ENCODE results near the gene SCT. TPM values are rescaled to one million over a fixed set of nuclear protein-coding genes. Genes with fewer than 3 reads are reported as not detected.

Gene SCT
- total and polyA plus RNA-seq, 8 donors = 1.6 to 3.0 (median 2.5) TPM; not detected in 2

GRCh38 chr11:616320-617198 lies 10.4 kb downstream of the SCT start:
- Histone ChIP-seq H3K4me3 (peak overlapping the region; percentile 58 to 92), H3K36me3 (peaks cover 0 to 37% of the 10 kb centered on the region in 2 donors), H3K9me3 (no peaks in the 10 kb centered on the region), H3K27me3 (no peaks in the 10 kb centered on the region), H3K27ac (peak overlapping the region; percentile 88 to 97), H3K4me1 (peaks cover 14 to 54% of the 10 kb centered on the region in 2 donors)
- peak in 2 of 4 donors; percentile 58 to 84 for DNase-seq
- ATAC-seq = no peak
- no peak for TF ChIP-seq CTCF (IDR thresholded peaks at IDR 0.05)
- intact Hi-C loops (cut with DNase I) = no loop called here

GRCh38 chr11:615504-616319 lies 11.3 kb downstream of the SCT start, which contains the start of gene IRF7:
Gene IRF7 (minus strand): TSS chr11:615950. CDS start chr11:615364, 586 bp downstream.
- peaks cover 14 to 51% of the 10 kb centered on the region in 2 donors for H3K4me1 ChIP-seq
- H3K36me3 ChIP-seq = peaks cover 0 to 46% of the 10 kb centered on the region in 2 donors
- TF ChIP-seq CTCF (IDR thresholded peaks at IDR 0.05) = no peak
- peak within 1 kb of the TSS; percentile 88 to 97 for H3K27ac ChIP-seq
- no peaks in the 10 kb centered on the region for H3K27me3 ChIP-seq
- DNase-seq (peak; percentile 91 to 99 (median 95)), ATAC-seq (peak; percentile 91)
- H3K4me3 ChIP-seq = peak within 1 kb of the TSS; percentile 58 to 92
- intact Hi-C loops (cut with DNase I) = no loop called here
- H3K9me3 ChIP-seq = no peaks in the 10 kb centered on the region

- no peaks in the 10 kb centered on the region for H3K27me3 ChIP-seq
- peak overlapping the region; percentile 58 to 92 for H3K4me3 ChIP-seq
- DNase-seq = peak in 1 of 4 donors; percentile 82
- intact Hi-C loops (cut with DNase I) = no loop called here
- peak; percentile 3 for ATAC-seq
- H3K36me3 ChIP-seq = peaks cover 0 to 54% of the 10 kb centered on the region in 2 donors
- no peaks in the 10 kb centered on the region for H3K9me3 ChIP-seq
- H3K4me1 ChIP-seq = peaks cover 14 to 43% of the 10 kb centered on the region in 2 donors
- no peak for TF ChIP-seq CTCF (IDR thresholded peaks at IDR 0.05)
- peak overlapping the region; percentile 88 to 97 for H3K27ac ChIP-seq
Observed at GRCh38 chr11:614623-615503, 12.1 kb downstream of the SCT start.

GRCh38 chr11:614021-614622 lies 12.9 kb downstream of the SCT start:
- DNase-seq (peak in 1 of 4 donors; percentile 80), ATAC-seq (no peak)
- Histone ChIP-seq H3K36me3 (peaks cover 0 to 62% of the 10 kb centered on the region in 2 donors), H3K4me3 (peak overlapping the region in 1 of 2 donors; percentile 92), H3K27ac (peak overlapping the region in 1 of 2 donors; percentile 97), H3K27me3 (no peaks in the 10 kb centered on the region), H3K9me3 (no peaks in the 10 kb centered on the region), H3K4me1 (peaks cover 14 to 43% of the 10 kb centered on the region in 2 donors)
- no peak for TF ChIP-seq CTCF (IDR thresholded peaks at IDR 0.05)
- intact Hi-C loops (cut with DNase I) = no loop called here

Measured in left lung (tissue), 10 donors.